TTC549 (cell line): Measurements from ENCODE around the gene KCNC3.

ENCODE experiments used
- FAIRE-seq: peaks from 2 replicates; lab custom pipeline; 2012; peaks lifted over from hg19 to GRCh38; lab: Jason Lieb, UNC

KCNC3 gene

GRCh38 chr19:50310759-50311465 is 18.3 kb downstream of the KCNC3 start:
- no peak for FAIRE-seq

GRCh38 chr19:50309396-50310125 is 19.6 kb downstream of the KCNC3 start:
- no peak for FAIRE-seq

GRCh38 chr19:50308991-50309390 is 20.2 kb downstream of the KCNC3 start:
- FAIRE-seq: no peak

GRCh38 chr19:50303558-50303957 is 25.6 kb downstream of the KCNC3 start:
- no peak for FAIRE-seq

- FAIRE-seq: no peak
Measured at GRCh38 chr19:50301607-50301971, 27.6 kb downstream of the KCNC3 start.

- no peak for FAIRE-seq
Measured at GRCh38 chr19:50300814-50301606, 28.2 kb downstream of the KCNC3 start.

- FAIRE-seq: no peak
Measured at GRCh38 chr19:50300051-50300450, 29.1 kb downstream of the KCNC3 start.

- no peak for FAIRE-seq
Measured at GRCh38 chr19:50293263-50294004, 35.7 kb downstream of the KCNC3 start.

GRCh38 chr19:50292216-50292827 is 36.9 kb downstream of the KCNC3 start:
- no peak for FAIRE-seq

GRCh38 chr19:50290775-50291174 is 38.4 kb downstream of the KCNC3 start:
- FAIRE-seq: no peak

- no peak for FAIRE-seq
Measured at GRCh38 chr19:50290011-50290410, 39.2 kb downstream of the KCNC3 start.

GRCh38 chr19:50288954-50289353 is 40.2 kb downstream of the KCNC3 start:
- no peak for FAIRE-seq

GRCh38 chr19:50287331-50287730 is 41.8 kb downstream of the KCNC3 start:
- FAIRE-seq: no peak

GRCh38 chr19:50286443-50286842 is 42.7 kb downstream of the KCNC3 start:
- no peak for FAIRE-seq

- no peak for FAIRE-seq
Measured at GRCh38 chr19:50285833-50286232, 43.3 kb downstream of the KCNC3 start.

- FAIRE-seq: no peak
Measured at GRCh38 chr19:50281491-50281890, 47.7 kb downstream of the KCNC3 start.

GRCh38 chr19:50280983-50281382 is 48.2 kb downstream of the KCNC3 start:
- FAIRE-seq: no peak

- FAIRE-seq: no peak
Measured at GRCh38 chr19:50280074-50280473, 49.1 kb downstream of the KCNC3 start.

GRCh38 chr19:50277966-50278580 is 51.1 kb downstream of the KCNC3 start:
- no peak for FAIRE-seq

- no peak for FAIRE-seq
Measured at GRCh38 chr19:50276370-50277063, 52.7 kb downstream of the KCNC3 start.
